A673 (cell line): Measurements from ENCODE around the gene MROH9. TPM values are rescaled to one million over a fixed set of nuclear protein-coding genes. Genes with fewer than 3 reads are reported as not detected.

Experiments used
- BruUV-seq: library from RNA; stranded (reverse); fragments of 400-500 nt; replicated peaks from 2 replicates; lab custom pipeline; 2021; lab: Mats Ljungman, UMichigan
- CTCF ChIA-PET: fragments of 300-600 bp; sonication (Branson Sonifier 250); formaldehyde crosslinking; loops from one replicate; lab custom pipeline; 2022; ENCODE audit warnings: antibody characterized with exemption; lab: Charles Lee
- POLR2A ChIA-PET: fragments of 300-600 bp; sonication (Branson Sonifier 250); formaldehyde crosslinking; loops from one replicate; lab custom pipeline; 2022; ENCODE audit warnings: antibody characterized with exemption; ENCODE audit not compliant: low non-redundant PET; lab: Charles Lee
- DNase-seq: peaks from one replicate; pipeline ENCODE4 v3.0.0-alpha.2; 2015; ENCODE audit warnings: low spot score
- H3K27ac ChIP-seq: fragments of 200-600 bp; sonication (generic); 2 replicates; pipeline ENCODE4 v1.5.1; 2016; ENCODE audit warnings: mixed run types, low read depth, mild to moderate bottlenecking, mixed read lengths, antibody characterized with exemption, low read length; ENCODE audit not compliant: poor library complexity, severe bottlenecking
- H3K27me3 ChIP-seq: fragments of 200-600 bp; sonication (generic); replicated peaks from 2 replicates; pipeline ENCODE4 v1.6.1; 2017; ENCODE audit warnings: mixed run types, low read depth, mild to moderate bottlenecking, mixed read lengths, antibody characterized with exemption, low read length; ENCODE audit not compliant: insufficient read depth, poor library complexity
- H3K36me3 ChIP-seq: fragments of 200-600 bp; sonication (generic); 2 replicates; pipeline ENCODE4 v1.6.1; 2016; ENCODE audit warnings: mixed run types, mild to moderate bottlenecking, mixed read lengths, antibody characterized with exemption, low read length; ENCODE audit not compliant: insufficient read depth, poor library complexity, severe bottlenecking
- H3K4me1 ChIP-seq: fragments of 200-600 bp; sonication (generic); 2 replicates; pipeline ENCODE4 v1.6.1; 2017; ENCODE audit warnings: mixed run types, mild to moderate bottlenecking, mixed read lengths, antibody characterized with exemption, low read length; ENCODE audit not compliant: insufficient read depth, poor library complexity, severe bottlenecking
- H3K4me3 ChIP-seq: fragments of 200-600 bp; sonication (generic); 2 replicates; pipeline ENCODE4 v1.5.1; 2016; ENCODE audit warnings: low read depth, mixed run types, mild to moderate bottlenecking, mixed read lengths, low read length; ENCODE audit not compliant: poor library complexity, severe bottlenecking
- H3K9me3 ChIP-seq: fragments of 200-600 bp; sonication (generic); 2 replicates; pipeline ENCODE4 v1.6.1; 2016; ENCODE audit warnings: mixed run types, low read depth, mild to moderate bottlenecking, mixed read lengths, antibody characterized with exemption, low read length; ENCODE audit not compliant: poor library complexity, severe bottlenecking
- CTCF ChIP-seq: fragments of 300-800, 200-600 bp; sonication (generic); conservative IDR thresholded peaks from 2 replicates; pipeline ENCODE4 v1.5.1; 2017; ENCODE audit warnings: low read depth, mild to moderate bottlenecking, antibody characterized with exemption, low read length, moderate library complexity, mixed read lengths
- EZH2 ChIP-seq: fragments of 200-600 bp; sonication (generic); IDR thresholded peaks from 2 replicates; pipeline ENCODE4 v1.6.1; 2017; ENCODE audit warnings: borderline replicate concordance, low read depth, mild to moderate bottlenecking, mixed read lengths, antibody characterized with exemption, low read length; ENCODE audit not compliant: poor library complexity, severe bottlenecking
- intact Hi-C: fragments of 100-400 bp; cut with micrococcal nuclease; formaldehyde crosslinking; loops from one replicate; pipeline ENCODE4 v1.10.0; 2022; ENCODE audit not compliant: unreplicated experiment
- total RNA-seq: library from RNA; stranded (reverse); gene quantifications from 2 replicates; pipeline ENCODE4 v1.2.3, GENCODE V29; 2021

The MROH9 gene
- total RNA-seq, 1 experiment from 2014 or later = not detected

GRCh38 chr1:171082606-171083005 is 147.3 kb downstream of the MROH9 start:
- intact Hi-C loops = loop anchor here (10.0 kb wide), 1 partner anchor 232 kb away; the partner anchor contains the start of gene FMO4
- BruUV-seq = no TSS peak

GRCh38 chr1:171083222-171083621 is 147.9 kb downstream of the MROH9 start:
- ChIA-PET CTCF (no interaction called here), POLR2A (no interaction called here)
- peaks cover 4% of the 10 kb centered on the region for H3K4me1 ChIP-seq
- intact Hi-C loops = loop anchor here (10.0 kb wide), 1 partner anchor 232 kb away; the partner anchor contains the start of gene FMO4
- H3K36me3 ChIP-seq = no peaks in the 10 kb centered on the region
- H3K9me3 ChIP-seq = no peaks in the 10 kb centered on the region
- no peaks in the 10 kb centered on the region for H3K27me3 ChIP-seq
- BruUV-seq = no TSS peak
- H3K27ac ChIP-seq = no peak overlapping the region
- DNase-seq = no peak
- H3K4me3 ChIP-seq = no peak overlapping the region
- TF ChIP-seq EZH2 = no peak
- TF ChIP-seq CTCF = no peak

More at GRCh38 chr1:171082606-171083005, 147.3 kb downstream of the MROH9 start:
- ChIA-PET POLR2A (no interaction called here), CTCF (no interaction called here)
- Histone ChIP-seq H3K27me3 (no peaks in the 10 kb centered on the region), H3K4me3 (no peak overlapping the region), H3K4me1 (peaks cover 4% of the 10 kb centered on the region), H3K9me3 (peaks cover under 1% of the 10 kb centered on the region), H3K36me3 (no peaks in the 10 kb centered on the region), H3K27ac (no peak overlapping the region)
- TF ChIP-seq EZH2 (no peak), CTCF (no peak)
- no peak for DNase-seq

- ChIA-PET CTCF (no interaction called here), POLR2A (no interaction called here)
- H3K4me1 ChIP-seq = peaks cover 4% of the 10 kb centered on the region
- no peak overlapping the region for H3K27ac ChIP-seq
- BruUV-seq = no TSS peak
- H3K36me3 ChIP-seq = no peaks in the 10 kb centered on the region
- H3K27me3 ChIP-seq = no peaks in the 10 kb centered on the region
- H3K4me3 ChIP-seq = no peak overlapping the region
- no peak for DNase-seq
- H3K9me3 ChIP-seq = no peaks in the 10 kb centered on the region
- intact Hi-C loops = loop anchor here (10.0 kb wide), 1 partner anchor 231 kb away; the partner anchor contains the start of gene FMO4
- no peak for TF ChIP-seq EZH2
These were observed 148.8 kb downstream of the MROH9 start for GRCh38 chr1:171084091-171084490.

- DNase-seq = no peak
- ChIA-PET POLR2A (no interaction called here), CTCF (no interaction called here)
- TF ChIP-seq EZH2 (no peak), CTCF (no peak)
- intact Hi-C loops = loop anchor here (10.0 kb wide), 1 partner anchor 230 kb away; the partner anchor contains the start of gene FMO4
- Histone ChIP-seq H3K4me1 (peaks cover 4% of the 10 kb centered on the region), H3K9me3 (no peaks in the 10 kb centered on the region), H3K36me3 (no peaks in the 10 kb centered on the region), H3K27me3 (no peaks in the 10 kb centered on the region), H3K4me3 (no peak overlapping the region), H3K27ac (no peak overlapping the region)
- no TSS peak for BruUV-seq
These were observed 149.5 kb downstream of the MROH9 start for GRCh38 chr1:171084870-171085269.
